ENCODE data around the gene HFE. TPM values are rescaled to one million over a fixed set of nuclear protein-coding genes. Genes with fewer than 3 reads are reported as not detected.
"Not testable (repeated sequence)": the region's sequence is repeated elsewhere in the genome, so short reads cannot be mapped to it uniquely, and the experiment has no call there.

The HFE gene
- total RNA-seq, 1 experiment from 2014 or later, result not detected

DNA sequence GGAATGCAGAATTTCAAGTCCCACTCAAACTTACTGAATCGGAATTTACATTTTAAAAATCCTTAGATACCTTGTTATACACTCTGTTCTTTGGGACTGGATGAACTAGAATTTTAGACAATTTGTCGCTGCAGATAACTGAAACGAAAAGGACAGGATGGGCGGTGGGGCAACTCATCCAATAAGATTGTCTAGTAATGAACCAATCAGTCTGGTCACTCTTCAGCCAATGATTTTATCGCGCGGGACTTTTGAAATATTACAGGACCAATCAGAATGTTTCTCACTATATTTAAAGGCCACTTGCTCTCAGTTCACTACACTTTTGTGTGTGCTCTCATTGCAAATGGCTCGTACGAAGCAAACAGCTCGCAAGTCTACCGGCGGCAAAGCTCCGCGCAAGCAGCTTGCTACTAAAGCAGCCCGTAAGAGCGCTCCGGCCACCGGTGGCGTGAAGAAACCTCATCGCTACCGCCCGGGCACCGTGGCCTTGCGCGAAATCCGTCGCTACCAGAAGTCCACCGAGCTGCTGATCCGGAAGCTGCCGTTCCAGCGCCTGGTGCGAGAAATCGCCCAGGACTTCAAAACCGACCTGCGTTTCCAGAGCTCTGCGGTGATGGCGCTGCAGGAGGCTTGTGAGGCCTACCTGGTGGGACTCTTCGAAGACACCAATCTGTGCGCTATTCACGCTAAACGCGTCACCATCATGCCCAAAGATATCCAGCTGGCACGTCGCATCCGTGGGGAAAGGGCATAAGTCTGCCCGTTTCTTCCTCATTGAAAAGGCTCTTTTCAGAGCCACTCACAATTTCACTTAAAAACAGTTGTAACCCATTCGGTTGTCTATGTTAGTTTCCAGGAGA, 41.9 kb upstream of the HFE start:
- no peaks in the 10 kb centered on the region for H3K79me2 ChIP-seq (ENCODE audit: low read length)
- H3K4me3 ChIP-seq (ENCODE audit: low read length), result peak overlapping the region; percentile 71
- H3K9ac ChIP-seq (ENCODE audit: low read length), result peak overlapping the region; percentile 84
- POLR2A ChIA-PET (ENCODE audit: unreplicated experiment), result interaction anchor here (0.6 to 2.1 kb wide), 12 partner anchors 10 to 198 kb away, joined by 3 to 22 read pairs (median 6); a partner anchor contains a TSS
- H3K27ac ChIP-seq (ENCODE audit: low read length), result peak overlapping the region; percentile 74
- peaks cover 21% of the 10 kb centered on the region for H3K4me1 ChIP-seq (ENCODE audit: insufficient read depth, low read length)
- TSS peak; percentile 93 for BruUV-seq (replicated peaks)
- no peaks in the 10 kb centered on the region for H3K9me3 ChIP-seq (ENCODE audit: low read length)
- H4K20me1 ChIP-seq (ENCODE audit: low read length), result no peaks in the 10 kb centered on the region
- ATAC-seq, result peak; percentile 57
- H2AFZ ChIP-seq (ENCODE audit: low read length), result peak overlapping the region; percentile 58
- H3K27me3 ChIP-seq (ENCODE audit: low read length), result no peaks in the 10 kb centered on the region
- no peaks in the 10 kb centered on the region for H3K9me2 ChIP-seq (replicated peaks; ENCODE audit: low read length)
- H3K4me2 ChIP-seq (ENCODE audit: low read length), result peak overlapping the region; percentile 97
- H3K36me3 ChIP-seq (ENCODE audit: low read depth, low read length), result no peaks in the 10 kb centered on the region
- intact Hi-C loops (cut with micrococcal nuclease), result loop anchor here (1.0 to 5.0 kb wide), 3 partner anchors 10 to 1847 kb away; a partner anchor contains a TSS
- TF ChIP-seq CTCF (conservative IDR thresholded peaks at IDR 0.05; ENCODE audit: low read depth, low read length) (peak; percentile 36; the same call in 1 of the 2 replicates), EZH2 (IDR thresholded peaks at IDR 0.05; ENCODE audit: low read length, unreplicated experiment) (no peak)
- DNase-seq, result peak; percentile 98
- H3F3A ChIP-seq (ENCODE audit: low read length, unreplicated experiment), result peaks cover 26% of the 10 kb centered on the region
- CTCF ChIA-PET, result no interaction called here

- POLR2A ChIA-PET (ENCODE audit: unreplicated experiment), result interaction anchor here (0.6 to 2.1 kb wide), 13 partner anchors 9 to 1817 kb away, joined by 3 to 22 read pairs (median 5); a partner anchor contains a TSS
- H2AFZ ChIP-seq (ENCODE audit: low read length), result no peak overlapping the region
- DNase-seq (peak; percentile 67), ATAC-seq (no peak)
- H3K79me2 ChIP-seq (ENCODE audit: low read length), result no peaks in the 10 kb centered on the region
- H3K9ac ChIP-seq (ENCODE audit: low read length), result peak overlapping the region; percentile 69
- no peaks in the 10 kb centered on the region for H3K36me3 ChIP-seq (ENCODE audit: low read depth, low read length)
- BruUV-seq (replicated peaks), result no TSS peak
- H3F3A ChIP-seq (ENCODE audit: low read length, unreplicated experiment), result peaks cover 26% of the 10 kb centered on the region
- H3K4me1 ChIP-seq (ENCODE audit: insufficient read depth, low read length), result peaks cover 21% of the 10 kb centered on the region
- no peaks in the 10 kb centered on the region for H3K9me2 ChIP-seq (replicated peaks; ENCODE audit: low read length)
- H3K4me3 ChIP-seq (ENCODE audit: low read length), result peak overlapping the region; percentile 71
- H3K27ac ChIP-seq (ENCODE audit: low read length), result peak overlapping the region; percentile 74
- intact Hi-C loops (cut with micrococcal nuclease), result loop anchor here (1.0 to 5.0 kb wide), 3 partner anchors 9 to 1846 kb away; a partner anchor contains a TSS
- H3K27me3 ChIP-seq (ENCODE audit: low read length), result no peaks in the 10 kb centered on the region
- TF ChIP-seq CTCF (conservative IDR thresholded peaks at IDR 0.05; ENCODE audit: low read depth, low read length) (no peak), EZH2 (IDR thresholded peaks at IDR 0.05; ENCODE audit: low read length, unreplicated experiment) (no peak), EZH2phosphoT487 (IDR thresholded peaks at IDR 0.05; ENCODE audit: borderline replicate concordance, low read length) (no peak)
- CTCF ChIA-PET, result no interaction called here
- no peaks in the 10 kb centered on the region for H4K20me1 ChIP-seq (ENCODE audit: low read length)
- H3K9me3 ChIP-seq (ENCODE audit: low read length), result no peaks in the 10 kb centered on the region
- peak overlapping the region; percentile 97 for H3K4me2 ChIP-seq (ENCODE audit: low read length)
Measured at GRCh38 chr6:26045928-26046368, 41.3 kb upstream of the HFE start.

DNA sequence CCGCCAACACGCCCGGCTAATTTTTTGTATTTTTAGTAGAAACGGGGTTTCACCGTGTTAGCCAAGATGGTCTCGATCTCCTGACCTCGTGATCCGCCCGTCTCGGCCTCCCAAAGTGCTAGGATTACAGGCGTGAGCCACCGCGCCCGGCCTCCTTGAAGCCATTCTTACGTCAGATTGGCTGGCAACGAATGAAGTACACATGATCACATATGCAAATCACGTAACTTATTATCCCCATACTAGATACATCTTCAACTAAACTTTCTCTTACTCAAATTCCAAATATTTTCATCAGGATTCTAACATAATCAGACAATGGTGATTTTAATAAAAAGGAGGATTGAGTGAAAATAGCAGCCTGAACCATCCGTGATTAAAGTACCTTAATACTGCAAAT, 39.9 kb upstream of the HFE start:
- POLR2A ChIA-PET (ENCODE audit: unreplicated experiment); H3K4me2 ChIP-seq (ENCODE audit: low read length); H3K79me2 ChIP-seq (ENCODE audit: low read length); H3K4me3 ChIP-seq (ENCODE audit: low read length); H4K20me1 ChIP-seq (ENCODE audit: low read length); H3K27me3 ChIP-seq (ENCODE audit: low read length); CTCF ChIA-PET; H3K9me3 ChIP-seq (ENCODE audit: low read length); H3K27ac ChIP-seq (ENCODE audit: low read length); H2AFZ ChIP-seq (ENCODE audit: low read length); H3K9me2 ChIP-seq (replicated peaks; ENCODE audit: low read length); H3K9ac ChIP-seq (ENCODE audit: low read length); ATAC-seq; BruUV-seq (replicated peaks); DNase-seq; H3K36me3 ChIP-seq (ENCODE audit: low read depth, low read length): not testable (repeated sequence)
- intact Hi-C loops (cut with micrococcal nuclease), result loop anchor here (5.0 kb wide), 1 partner anchor 1845 kb away; a partner anchor contains a TSS
- H3F3A ChIP-seq (ENCODE audit: low read length, unreplicated experiment), result peaks cover 26% of the 10 kb centered on the region
- H3K4me1 ChIP-seq (ENCODE audit: insufficient read depth, low read length), result peaks cover 21% of the 10 kb centered on the region

All from PC-3 (cell line).